H1 (cell line): Measurements from ENCODE around the gene TUBA4B. TPM values are rescaled to one million over a fixed set of nuclear protein-coding genes. Genes with fewer than 3 reads are reported as not detected.

Source experiments
- CTCF ChIA-PET: fragments of 300-600 bp; sonication (Branson Sonifier 250); formaldehyde crosslinking; loops from one replicate; lab custom pipeline; 2021; ENCODE audit not compliant: partially characterized antibody; lab: Charles Lee
- POLR2A ChIA-PET: fragments of 300-600 bp; sonication (Branson Sonifier 250); formaldehyde crosslinking; loops from one replicate; lab custom pipeline; 2021; ENCODE audit warnings: inconsistent platforms; ENCODE audit not compliant: partially characterized antibody; lab: Charles Lee
- DNase-seq, 2 experiments: peaks; one replicate each; pipeline versions ENCODE4 v3.0.0 to v3.0.0-alpha.2; 2010 to 2022; ENCODE audit warnings: low spot score in 2 of 2, low read depth in 1 of 2, mixed read lengths in 1 of 2
- FAIRE-seq: peaks from 2 replicates; lab custom pipeline; 2011; peaks lifted over from hg19 to GRCh38; lab: Jason Lieb, UNC
- H2AFZ ChIP-seq: 2 replicates; pipeline ENCODE4 v1.8.1; 2012; ENCODE audit warnings: low read length, inconsistent platforms
- H2AK5ac ChIP-seq: 2 replicates; pipeline ENCODE4 v1.6.1; 2013; ENCODE audit warnings: low read depth, low read length
- H2BK120ac ChIP-seq: replicated peaks from 2 replicates; pipeline ENCODE3; 2013; ENCODE audit warnings: low read depth, low read length, inconsistent platforms
- H2BK12ac ChIP-seq: 2 replicates; pipeline ENCODE4 v1.6.1; 2013; ENCODE audit warnings: low read depth, low read length
- H2BK15ac ChIP-seq: 2 replicates; pipeline ENCODE4 v1.6.1; 2013; ENCODE audit warnings: low read length
- H2BK20ac ChIP-seq: 2 replicates; pipeline ENCODE4 v1.6.1; 2013; ENCODE audit warnings: low read length
- H2BK5ac ChIP-seq: 2 replicates; pipeline ENCODE4 v1.6.1; 2013; ENCODE audit warnings: low read depth, low read length
- H3K14ac ChIP-seq: 2 replicates; pipeline ENCODE4 v1.6.1; 2013; ENCODE audit warnings: inconsistent platforms; ENCODE audit not compliant: insufficient read length
- H3K18ac ChIP-seq: 2 replicates; pipeline ENCODE4 v1.6.1; 2013; ENCODE audit warnings: low read length; ENCODE audit errors: extremely low read depth
- H3K23ac ChIP-seq: 2 replicates; pipeline ENCODE4 v1.6.1; 2013; ENCODE audit warnings: inconsistent platforms; ENCODE audit not compliant: insufficient read length
- H3K23me2 ChIP-seq: 2 replicates; pipeline ENCODE4 v1.6.1; 2013; ENCODE audit warnings: low read depth, low read length
- H3K27ac ChIP-seq: 2 replicates; pipeline ENCODE4 v1.6.1; 2011; ENCODE audit warnings: low read depth, low read length, inconsistent platforms
- H3K27me3 ChIP-seq, 4 experiments: replicated peaks in 1 of 4; 1 replicate in 1 of 4; 2 replicates in 3 of 4; pipeline versions ENCODE4 v1.6.1 to v1.8.1; 2011 to 2013; ENCODE audit warnings: low read length in 3 of 4, mild to moderate bottlenecking in 3 of 4, inconsistent platforms in 2 of 4, mixed read lengths in 2 of 4, moderate library complexity in 1 of 4; ENCODE audit not compliant: control insufficient read depth in 3 of 4, insufficient read depth in 3 of 4; ENCODE audit errors: extremely low read depth in 1 of 4
- H3K36me3 ChIP-seq, 4 experiments: 2 replicates each; pipeline versions ENCODE4 v1.6.1 to v1.8.1; 2011 to 2013; ENCODE audit warnings: mild to moderate bottlenecking in 4 of 4, low read length in 3 of 4, moderate library complexity in 2 of 4, control low read depth in 1 of 4, inconsistent platforms in 1 of 4; ENCODE audit not compliant: insufficient read depth in 4 of 4, control insufficient read depth in 2 of 4
- H3K4ac ChIP-seq: replicated peaks from 2 replicates; pipeline ENCODE3; 2013; ENCODE audit warnings: low read length, low read depth, mixed read lengths, inconsistent platforms; ENCODE audit not compliant: insufficient read length
- H3K4me1 ChIP-seq, 4 experiments: replicated peaks in 1 of 4; 1 replicate in 1 of 4; 2 replicates in 3 of 4; pipeline versions ENCODE4 v1.6.1 to v1.8.1; 2011 to 2013; ENCODE audit warnings: low read length in 3 of 4, inconsistent platforms in 2 of 4, mixed read lengths in 1 of 4; ENCODE audit not compliant: insufficient read depth in 4 of 4, control insufficient read depth in 3 of 4
- H3K4me2 ChIP-seq, 2 experiments: 2 replicates each; pipeline versions ENCODE4 v1.6.1 to v1.8.1; 2011 to 2013; ENCODE audit warnings: low read depth in 2 of 2, low read length in 2 of 2, control low read depth in 1 of 2, inconsistent platforms in 1 of 2, mild to moderate bottlenecking in 1 of 2; ENCODE audit not compliant: insufficient read depth in 1 of 2
- H3K4me3 ChIP-seq, 4 experiments: fragments of 200-600, 300-600 bp in 1 of 4; sonication (generic), shearing (Covaris generic), sonication (Bioruptor Twin) in 1 of 4; 2 replicates each; pipeline versions ENCODE4 v1.5.1 to v1.8.1; 2011 to 2016; ENCODE audit warnings: low read length in 4 of 4, low read depth in 3 of 4, control low read depth in 2 of 4, inconsistent platforms in 2 of 4, mild to moderate bottlenecking in 2 of 4, mixed read lengths in 1 of 4, moderate library complexity in 1 of 4; ENCODE audit not compliant: insufficient read depth in 2 of 4; ENCODE audit errors: extremely low read depth in 1 of 4
- H3K56ac ChIP-seq: replicated peaks from 2 replicates; pipeline ENCODE3; 2013; ENCODE audit warnings: low read depth, mild to moderate bottlenecking, mixed read lengths, low read length, inconsistent platforms; ENCODE audit not compliant: insufficient read length
- H3K79me1 ChIP-seq: 2 replicates; pipeline ENCODE4 v1.6.1; 2013; ENCODE audit warnings: low read depth, low read length, control low read depth
- H3K79me2 ChIP-seq, 2 experiments: 2 replicates each; pipeline versions ENCODE4 v1.6.1 to v1.8.1; 2012 to 2013; ENCODE audit warnings: low read length in 2 of 2, mild to moderate bottlenecking in 2 of 2, inconsistent platforms in 1 of 2; ENCODE audit not compliant: insufficient read depth in 2 of 2, control insufficient read depth in 1 of 2
- H3K9ac ChIP-seq, 4 experiments: replicated peaks in 1 of 4; 1 replicate in 1 of 4; 2 replicates in 3 of 4; pipeline versions ENCODE4 v1.6.1 to v1.8.1; 2011 to 2013; ENCODE audit warnings: low read depth in 3 of 4, low read length in 3 of 4, control low read depth in 2 of 4, mild to moderate bottlenecking in 2 of 4, moderate library complexity in 2 of 4, inconsistent platforms in 1 of 4; ENCODE audit errors: extremely low read depth in 1 of 4
- H3K9me3 ChIP-seq, 2 experiments: 2 replicates each; pipeline versions ENCODE4 v1.6.1 to v1.8.1; 2012 to 2013; ENCODE audit warnings: mild to moderate bottlenecking in 2 of 2, moderate library complexity in 2 of 2, control low read depth in 1 of 2, inconsistent platforms in 1 of 2, low read depth in 1 of 2, low read length in 1 of 2, mixed read lengths in 1 of 2; ENCODE audit not compliant: insufficient read depth in 2 of 2
- H4K20me1 ChIP-seq, 2 experiments: replicated peaks in 1 of 2; 2 replicates each; pipeline versions ENCODE3 to v1.8.1; 2011 to 2013; ENCODE audit warnings: inconsistent platforms in 2 of 2, low read length in 2 of 2, mild to moderate bottlenecking in 1 of 2; ENCODE audit not compliant: insufficient read depth in 2 of 2, control insufficient read depth in 1 of 2
- H4K5ac ChIP-seq: 2 replicates; pipeline ENCODE4 v1.6.1; 2013; ENCODE audit warnings: low read length, low read depth, mixed read lengths, inconsistent platforms; ENCODE audit not compliant: insufficient read length
- H4K8ac ChIP-seq: 2 replicates; pipeline ENCODE4 v1.8.0; 2013; ENCODE audit warnings: mild to moderate bottlenecking, moderate library complexity, low read length, inconsistent platforms; ENCODE audit not compliant: insufficient read depth; ENCODE audit errors: extremely low read depth
- H4K91ac ChIP-seq: replicated peaks from 2 replicates; pipeline ENCODE3; 2013; ENCODE audit warnings: low read length, mixed read lengths, inconsistent platforms; ENCODE audit not compliant: insufficient read length
- CTCF ChIP-seq, 3 experiments: IDR thresholded peaks; 1 replicate in 2 of 3; 2 replicates in 1 of 3; pipeline versions ENCODE4 v1.5.1 to v1.6.1; 2011; ENCODE audit warnings: low read length in 3 of 3, mild to moderate bottlenecking in 3 of 3, inconsistent platforms in 2 of 3, low read depth in 1 of 3, moderate library complexity in 1 of 3; ENCODE audit not compliant: insufficient read depth in 1 of 3; ENCODE audit errors: control extremely low read depth in 1 of 3
- EGR1 ChIP-seq: IDR thresholded peaks from 2 replicates; pipeline ENCODE4 v1.6.1; 2011; ENCODE audit warnings: low read depth, low read length, borderline replicate concordance
- EP300 ChIP-seq, 2 experiments: IDR thresholded peaks; 1 replicate in 1 of 2; 2 replicates in 1 of 2; pipeline ENCODE4 v1.6.1; 2011 to 2012; ENCODE audit warnings: low read depth in 2 of 2, low read length in 2 of 2, mild to moderate bottlenecking in 2 of 2, borderline replicate concordance in 1 of 2, inconsistent platforms in 1 of 2, moderate library complexity in 1 of 2
- GABPA ChIP-seq: IDR thresholded peaks from 2 replicates; pipeline ENCODE4 v1.6.1; 2011; ENCODE audit warnings: mild to moderate bottlenecking, low read length, moderate library complexity, borderline replicate concordance; ENCODE audit not compliant: insufficient read depth
- HDAC2 ChIP-seq, 2 experiments: fragments of 300-600 bp in 1 of 2; sonication (generic) in 1 of 2; IDR thresholded peaks; 2 replicates each; pipeline ENCODE4 v1.6.1; 2011 to 2012; ENCODE audit warnings: low read depth in 2 of 2, low read length in 2 of 2, mild to moderate bottlenecking in 2 of 2, moderate library complexity in 2 of 2, borderline replicate concordance in 1 of 2, inconsistent platforms in 1 of 2
- KDM5A ChIP-seq: fragments of 200-600 bp; IDR thresholded peaks from 2 replicates; pipeline ENCODE4 v1.7.1; 2012; ENCODE audit warnings: mild to moderate bottlenecking, low read length, inconsistent platforms, mixed read lengths
- POLR2A ChIP-seq, 2 experiments: IDR thresholded peaks; 1 replicate in 1 of 2; 2 replicates in 1 of 2; pipeline ENCODE4 v1.6.1; 2011; ENCODE audit warnings: low read depth in 2 of 2, low read length in 2 of 2, mild to moderate bottlenecking in 2 of 2; ENCODE audit errors: control extremely low read depth in 1 of 2
- SIN3A ChIP-seq, 2 experiments: IDR thresholded peaks in 1 of 2; conservative IDR thresholded peaks in 1 of 2; 2 replicates each; pipeline ENCODE4 v1.6.1; 2011 to 2012; ENCODE audit warnings: low read length in 2 of 2, improper control_type of control experiment in 1 of 2, low read depth in 1 of 2, mild to moderate bottlenecking in 1 of 2
- SRF ChIP-seq: IDR thresholded peaks from 2 replicates; pipeline ENCODE4 v1.6.1; 2011; ENCODE audit warnings: mild to moderate bottlenecking, low read depth, low read length, moderate library complexity
- TAF7 ChIP-seq: optimal IDR thresholded peaks from 2 replicates; pipeline ENCODE3; 2011; ENCODE audit warnings: low read depth, mild to moderate bottlenecking, inconsistent platforms, low read length, moderate library complexity, borderline replicate concordance
- WGBS, 2 experiments: shearing (Covaris generic) in 1 of 2; methylation state at CpG; one replicate each; pipeline versions ENCODE4 v1.1.6 to v1.1.7; 2013 to 2015; ENCODE audit warnings: low lambda C conversion rate in 2 of 2, mixed read lengths in 2 of 2, inconsistent platforms in 1 of 2, low coverage in 1 of 2, missing lambda C conversion rate in 1 of 2; ENCODE audit not compliant: insufficient replicate concordance in 2 of 2, insufficient coverage in 1 of 2, insufficient read length in 1 of 2; ENCODE audit errors: extremely low coverage in 1 of 2, missing lambda C conversion rate in 1 of 2; 5-methylcytosine and 5-hydroxymethylcytosine counted together
- polyA plus RNA-seq, 7 experiments: library from polyadenylated mRNA; depleted of rRNA in 3 of 7; stranded (reverse) in 5 of 7; unstranded in 2 of 7; fragments of >200 nt in 5 of 7; fragments of 200-250 nt in 2 of 7; gene quantifications; 1 replicate in 5 of 7; 2 replicates in 1 of 7; 4 replicates in 1 of 7; pipeline versions ENCODE4 v1.2.1 to v1.2.3, GENCODE V29; 2011 to 2013; ENCODE audit warnings: missing spikeins in 2 of 7, mixed read lengths in 2 of 7
- total RNA-seq: library from RNA; stranded (reverse); fragmentation: NEBNext Ultra II Directional; extraction: Animal tissue kit (Norgen Biotek cat#: 25700); gene quantifications from 2 replicates; pipeline ENCODE4 v1.2.1, GENCODE V29; 2021

The TUBA4B gene
- total and polyA plus RNA-seq, 2 of the 8 experiments (the other 6 are each of a cell fraction or from before 2014, with no cell fraction given) = 0.08 to 0.24 TPM

GRCh38 chr2:219273937-219274336, 20.9 kb downstream of the TUBA4B start:
- ChIA-PET CTCF (interaction anchor here (0.8 to 4.4 kb wide), 15 partner anchors 12 to 114 kb away, joined by 3 to 34 read pairs (median 3); partner anchors contain the start of genes GLB1L and STK16), POLR2A (interaction anchor here (0.7 to 1.7 kb wide), 8 partner anchors 11 to 62 kb away, joined by 3 to 8 read pairs (median 4); partner anchors contain the start of genes ABCB6, GLB1L, STK16 and TUBA4A)
- H2BK5ac ChIP-seq = no peak overlapping the region; the same call in 1 of the 2 replicates
- no peak overlapping the region for H4K8ac ChIP-seq
- no peak for DNase-seq
- no peak overlapping the region for H2BK20ac ChIP-seq
- H4K91ac ChIP-seq = no peak overlapping the region
- H3K79me1 ChIP-seq = no peaks in the 10 kb centered on the region
- no peak overlapping the region for H2AK5ac ChIP-seq
- H2BK120ac ChIP-seq = no peak overlapping the region
- no peak overlapping the region for H3K4ac ChIP-seq
- no peak overlapping the region for H4K5ac ChIP-seq
- H3K27me3 ChIP-seq = peaks cover 0 to 3% (median 0%) of the 10 kb centered on the region in 4 experiments; a peak in 3 of 7 replicates
- H3K56ac ChIP-seq = no peak overlapping the region
- H3K79me2 ChIP-seq = no peaks in the 10 kb centered on the region
- 0 out of 2 replicates have a peak overlapping the region, but pooled peaks have one; percentile 40 for H2BK15ac ChIP-seq
- H3K18ac ChIP-seq = no peak overlapping the region
- FAIRE-seq = no peak
- H3K27ac ChIP-seq = no peak overlapping the region
- WGBS, 2 experiments = 92% methylated on average over 3 of the region's 3 CpGs; no CpG with 5 or more reads in 1 of the 2 experiments
- no peak overlapping the region for H2BK12ac ChIP-seq
- H3K9ac ChIP-seq = no peak overlapping the region
- no peak overlapping the region for H3K4me3 ChIP-seq
- 0 out of 4 replicates have a peak overlapping the region, but pooled peaks of 1 of the 2 experiments have one; percentile 9 for H3K4me2 ChIP-seq
- H2AFZ ChIP-seq = no peak overlapping the region
- no peaks in the 10 kb centered on the region for H4K20me1 ChIP-seq
- no peak overlapping the region for H3K23ac ChIP-seq
- no peak overlapping the region for H3K14ac ChIP-seq
- H3K9me3 ChIP-seq = no peaks in the 10 kb centered on the region
- H3K36me3 ChIP-seq = no peaks in the 10 kb centered on the region
- peaks cover 1% of the 10 kb centered on the region; the same call in 1 of the 2 replicates for H3K23me2 ChIP-seq
- peaks cover 9 to 14% (median 11%) of the 10 kb centered on the region in 4 experiments for H3K4me1 ChIP-seq
- no peak for TF ChIP-seq POLR2A (IDR thresholded peaks at IDR 0.05; ENCODE audit: control extremely low read depth in 1 of 2, low read depth in 2 of 2, low read length in 2 of 2)
- TF ChIP-seq KDM5A = no peak
- no peak for TF ChIP-seq HDAC2 (IDR thresholded peaks at IDR 0.05; ENCODE audit: borderline replicate concordance in 1 of 2, low read depth in 2 of 2, low read length in 2 of 2)
- TF ChIP-seq GABPA = no peak
- TF ChIP-seq TAF7 = no peak
- no peak for TF ChIP-seq SRF
- TF ChIP-seq CTCF (IDR thresholded peaks at IDR 0.05; ENCODE audit: control extremely low read depth in 1 of 3, insufficient read depth in 1 of 3, low read depth in 1 of 3, low read length in 3 of 3) = no peak
- no peak for TF ChIP-seq SIN3A (conservative IDR thresholded peaks at IDR 0.05 in 1 of 2, IDR thresholded peaks at IDR 0.05 in 1 of 2; ENCODE audit: low read depth in 1 of 2, low read length in 2 of 2)
- TF ChIP-seq EGR1 = no peak
- no peak for TF ChIP-seq EP300 (IDR thresholded peaks at IDR 0.05; ENCODE audit: borderline replicate concordance in 1 of 2, low read depth in 2 of 2, low read length in 2 of 2)
